ENCODE measurements around the gene MET. TPM values are rescaled to one million over a fixed set of nuclear protein-coding genes. Genes with fewer than 3 reads are reported as not detected.

The MET gene
- total RNA-seq, 1 experiment from 2014 or later: 5.0 TPM

GRCh38 chr7:116732788-116733694, 61.0 kb downstream of the MET start:
- Mint-ChIP-seq H3K27me3 (ENCODE audit: low read depth) (no peaks in the 10 kb centered on the region), H3K36me3 (ENCODE audit: insufficient read depth in 1 of 3, low read depth in 3 of 3) (no peaks in the 10 kb centered on the region), H3K9me3 (no peaks in the 10 kb centered on the region), H3K27ac (no peak overlapping the region), H3K4me3 (no peak overlapping the region), H3K4me1 (peaks cover 34 to 36% of the 10 kb centered on the region in 2 experiments)
- Histone ChIP-seq H3K23ac (ENCODE audit: insufficient read length, low read depth, low read length) (no peak overlapping the region), H2AFZ (ENCODE audit: low read length) (no peak overlapping the region), H4K5ac (ENCODE audit: insufficient read length, low read depth, low read length) (no peak overlapping the region), H3K4ac (ENCODE audit: low read depth, low read length) (no peak overlapping the region), H4K8ac (replicated peaks; ENCODE audit: insufficient read length, low read depth, low read length) (no peak overlapping the region), H2AK5ac (ENCODE audit: insufficient read length, low read length) (no peak overlapping the region), H3K4me1 (ENCODE audit: insufficient read depth, low read length) (peaks cover 5% of the 10 kb centered on the region; the same call in 1 of the 2 replicates), H4K91ac (ENCODE audit: insufficient read length, low read depth, low read length) (no peak overlapping the region), H2BK20ac (ENCODE audit: low read depth, low read length, poor library complexity, severe bottlenecking) (no peak overlapping the region), H3K27me3 (ENCODE audit: insufficient read depth, low read length) (no peaks in the 10 kb centered on the region), H3K9ac (ENCODE audit: extremely low read depth, insufficient read length, low read length) (no peak overlapping the region), H3K9me3 (ENCODE audit: control insufficient read depth, low read depth, low read length) (no peaks in the 10 kb centered on the region), H2BK12ac (ENCODE audit: insufficient read length, low read depth, low read length) (no peak overlapping the region), H2BK120ac (ENCODE audit: low read depth, low read length, poor library complexity, severe bottlenecking) (no peak overlapping the region), H3K56ac (ENCODE audit: insufficient read length, low read depth, low read length) (no peak overlapping the region), H3T11ph (ENCODE audit: low read length) (no peak overlapping the region), H3K14ac (ENCODE audit: insufficient read depth, low read length) (no peak overlapping the region), H2BK5ac (ENCODE audit: insufficient read length, low read length) (no peak overlapping the region), H3K79me2 (ENCODE audit: insufficient read depth, low read length) (no peaks in the 10 kb centered on the region), H3K23me2 (ENCODE audit: insufficient read length, low read depth, low read length, poor library complexity, severe bottlenecking) (no peaks in the 10 kb centered on the region), H3K79me1 (ENCODE audit: insufficient read depth, low read depth, low read length, poor library complexity, severe bottlenecking) (no peaks in the 10 kb centered on the region), H3K4me2 (ENCODE audit: insufficient read depth, insufficient read length, low read length) (no peak overlapping the region), H3K27ac (ENCODE audit: insufficient read length, low read depth, low read length) (no peak overlapping the region), H2BK15ac (ENCODE audit: low read depth, low read length) (no peak overlapping the region), H3K18ac (ENCODE audit: insufficient read length, low read depth, low read length) (no peak overlapping the region), H4K20me1 (ENCODE audit: control insufficient read depth, insufficient read depth, insufficient read length) (no peaks in the 10 kb centered on the region)
- no peak for TF ChIP-seq CTCF (conservative IDR thresholded peaks at IDR 0.05)
- WGBS (ENCODE audit: extremely low coverage, insufficient read length, low lambda C conversion rate): no CpG with 5 or more reads among the region's 7 CpGs
- DNase-seq: no peak

All from H9 (cell line).